Measurements from ENCODE around the gene METTL25.

METTL25 gene, protein sequence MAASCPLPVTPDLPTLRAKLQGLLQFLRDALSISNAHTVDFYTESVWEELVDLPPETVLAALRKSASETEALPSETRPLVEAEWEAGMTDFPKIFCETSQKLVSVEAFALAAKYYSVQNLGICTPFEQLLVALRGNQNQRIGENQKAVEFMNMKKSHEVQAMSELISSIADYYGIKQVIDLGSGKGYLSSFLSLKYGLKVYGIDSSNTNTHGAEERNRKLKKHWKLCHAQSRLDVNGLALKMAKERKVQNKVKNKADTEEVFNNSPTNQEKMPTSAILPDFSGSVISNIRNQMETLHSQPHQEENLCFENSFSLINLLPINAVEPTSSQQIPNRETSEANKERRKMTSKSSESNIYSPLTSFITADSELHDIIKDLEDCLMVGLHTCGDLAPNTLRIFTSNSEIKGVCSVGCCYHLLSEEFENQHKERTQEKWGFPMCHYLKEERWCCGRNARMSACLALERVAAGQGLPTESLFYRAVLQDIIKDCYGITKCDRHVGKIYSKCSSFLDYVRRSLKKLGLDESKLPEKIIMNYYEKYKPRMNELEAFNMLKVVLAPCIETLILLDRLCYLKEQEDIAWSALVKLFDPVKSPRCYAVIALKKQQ

DNA sequence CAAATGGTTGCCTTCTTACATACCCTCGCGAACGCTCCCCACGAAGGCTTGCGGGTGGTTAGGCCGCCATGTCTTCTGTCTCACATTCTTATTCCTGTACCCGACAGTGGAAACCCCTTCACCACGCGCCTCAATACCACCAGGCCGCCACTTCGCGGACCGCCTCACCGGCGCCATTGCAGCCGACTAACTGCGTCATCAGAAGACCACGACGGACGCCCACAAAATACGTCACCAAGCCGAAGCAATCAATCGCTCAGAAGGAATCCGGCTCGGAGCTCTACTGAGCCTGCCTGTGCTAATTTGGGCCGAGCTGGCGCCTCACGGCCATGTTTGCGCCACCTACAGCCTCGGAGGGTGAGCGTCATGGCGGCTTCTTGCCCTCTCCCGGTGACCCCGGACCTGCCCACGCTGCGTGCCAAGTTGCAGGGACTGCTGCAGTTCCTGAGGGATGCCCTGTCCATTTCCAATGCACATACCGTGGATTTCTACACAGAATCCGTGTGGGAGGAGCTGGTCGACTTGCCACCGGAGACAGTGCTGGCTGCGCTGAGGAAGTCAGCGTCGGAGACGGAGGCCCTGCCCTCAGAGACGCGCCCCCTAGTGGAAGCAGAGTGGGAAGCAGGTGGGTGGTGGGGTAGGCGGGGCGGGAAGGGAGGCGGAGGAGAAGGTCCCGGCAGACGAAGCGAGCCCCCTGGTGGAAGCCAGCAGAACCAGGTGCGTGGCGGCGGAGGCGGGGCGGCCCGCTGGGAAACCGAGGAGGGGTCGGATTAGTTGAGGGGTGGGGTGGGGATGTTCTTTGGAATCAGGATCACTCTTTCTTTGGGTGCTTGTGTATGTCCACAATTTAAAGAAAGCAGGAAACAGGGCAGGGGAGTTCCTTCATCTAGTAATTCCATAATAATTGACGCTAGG lies at the start of gene METTL25, which contains the start of gene CCDC59:
Gene METTL25 (plus strand): TSS at position 330 of the 915 bp plus-strand sequence. CDS start 37 bp downstream, at position 367.
Gene CCDC59 (minus strand): TSS at position 188 of the 915 bp plus-strand sequence. CDS start 11 bp downstream, at position 177.
- peak; percentile 60 for TF ChIP-seq ZFX (IDR thresholded peaks at IDR 0.05)
- TF ChIP-seq, protein P1, sequence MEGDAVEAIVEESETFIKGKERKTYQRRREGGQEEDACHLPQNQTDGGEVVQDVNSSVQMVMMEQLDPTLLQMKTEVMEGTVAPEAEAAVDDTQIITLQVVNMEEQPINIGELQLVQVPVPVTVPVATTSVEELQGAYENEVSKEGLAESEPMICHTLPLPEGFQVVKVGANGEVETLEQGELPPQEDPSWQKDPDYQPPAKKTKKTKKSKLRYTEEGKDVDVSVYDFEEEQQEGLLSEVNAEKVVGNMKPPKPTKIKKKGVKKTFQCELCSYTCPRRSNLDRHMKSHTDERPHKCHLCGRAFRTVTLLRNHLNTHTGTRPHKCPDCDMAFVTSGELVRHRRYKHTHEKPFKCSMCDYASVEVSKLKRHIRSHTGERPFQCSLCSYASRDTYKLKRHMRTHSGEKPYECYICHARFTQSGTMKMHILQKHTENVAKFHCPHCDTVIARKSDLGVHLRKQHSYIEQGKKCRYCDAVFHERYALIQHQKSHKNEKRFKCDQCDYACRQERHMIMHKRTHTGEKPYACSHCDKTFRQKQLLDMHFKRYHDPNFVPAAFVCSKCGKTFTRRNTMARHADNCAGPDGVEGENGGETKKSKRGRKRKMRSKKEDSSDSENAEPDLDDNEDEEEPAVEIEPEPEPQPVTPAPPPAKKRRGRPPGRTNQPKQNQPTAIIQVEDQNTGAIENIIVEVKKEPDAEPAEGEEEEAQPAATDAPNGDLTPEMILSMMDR (conservative IDR thresholded peaks at IDR 0.05): peak; percentile 100
- peak within 1 kb of the TSS; percentile 82 for H3K27ac ChIP-seq

DNA sequence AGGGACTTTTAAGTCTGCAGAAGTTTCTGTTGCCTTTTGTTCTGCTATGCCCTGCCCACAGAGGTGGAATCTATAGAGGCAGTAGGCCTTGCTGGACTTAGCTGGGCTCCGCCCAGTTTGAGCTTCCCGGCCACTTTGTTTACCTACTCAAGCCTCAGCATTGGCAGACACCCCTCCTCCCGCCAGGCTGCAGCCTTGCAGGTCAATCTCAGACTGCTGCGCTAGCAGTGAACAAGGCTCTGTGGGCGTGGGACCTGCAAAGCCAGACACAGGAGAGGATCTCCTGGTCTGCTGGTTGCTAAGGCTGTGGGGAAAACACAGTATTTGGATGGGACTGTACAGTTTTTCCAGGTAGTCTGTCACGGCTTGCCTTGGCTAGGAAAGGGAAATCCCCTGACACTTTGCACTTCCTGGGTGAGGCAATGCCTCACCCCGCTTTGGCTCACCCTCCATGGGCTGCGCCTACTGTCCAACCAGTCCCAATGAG lies 43.9 kb upstream of the METTL25 start:
- no peak for TF ChIP-seq ZFX (IDR thresholded peaks at IDR 0.05)
- 0 out of 2 replicates have a peak overlapping the region, but pooled peaks have one; percentile 3 for H3K27ac ChIP-seq

DNA sequence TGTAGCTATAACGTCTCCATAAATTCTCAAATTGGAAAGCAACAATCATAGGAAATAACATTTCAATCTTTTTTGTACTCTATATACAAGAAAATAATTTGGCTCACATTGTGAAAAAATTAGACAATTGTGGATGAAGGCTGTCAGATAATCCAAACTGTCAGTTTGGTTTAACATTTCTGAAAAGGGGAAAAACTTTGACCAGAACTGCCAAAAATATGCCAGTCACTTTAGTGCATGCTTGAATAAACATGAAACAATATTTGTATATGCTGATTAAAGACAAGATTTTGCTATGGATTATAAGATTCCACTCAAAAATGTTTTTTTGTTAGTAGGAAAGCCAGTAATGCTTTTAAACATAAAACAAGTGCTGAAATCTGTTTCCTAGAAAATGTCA lies 39.1 kb upstream of the METTL25 start:
- TF ChIP-seq, protein P1 (conservative IDR thresholded peaks at IDR 0.05): no peak
- no peak for TF ChIP-seq ZFX (IDR thresholded peaks at IDR 0.05)
- H3K27ac ChIP-seq: no peak overlapping the region

DNA sequence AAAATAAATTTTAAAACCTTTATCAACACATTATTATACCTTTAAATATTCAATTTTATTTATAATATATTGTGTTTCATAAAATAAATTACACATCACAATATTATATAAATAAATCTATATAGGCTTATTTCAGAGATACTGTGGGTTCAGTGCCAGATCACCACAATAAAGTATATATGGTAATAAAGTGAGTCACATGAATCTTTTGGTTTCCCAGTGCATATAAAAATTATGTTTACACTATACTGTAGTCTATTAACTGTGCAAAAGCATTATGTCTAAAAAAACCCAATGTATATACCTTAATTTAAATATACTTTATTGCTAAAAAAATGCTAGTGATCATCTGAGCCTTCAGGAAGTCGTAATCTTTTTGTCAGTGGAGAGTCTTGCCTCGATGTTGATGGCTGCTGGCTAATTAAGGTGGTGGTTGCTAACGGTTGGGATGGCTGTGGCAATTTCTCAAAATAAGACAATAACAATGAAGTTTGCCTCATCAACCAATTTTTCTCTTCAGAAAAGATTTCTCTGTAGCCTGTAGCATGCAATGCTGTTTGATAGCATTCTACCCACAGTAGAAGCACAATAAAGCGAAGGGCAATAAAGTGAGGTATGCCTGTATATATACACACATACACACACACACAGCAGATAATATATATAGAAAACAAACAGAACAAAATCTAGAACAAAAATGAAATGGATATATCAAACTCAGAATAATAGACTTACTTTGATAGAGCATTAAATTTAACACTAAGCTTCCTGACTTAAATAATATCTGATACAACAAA lies 32.6 kb upstream of the METTL25 start:
- TF ChIP-seq, protein P1 (conservative IDR thresholded peaks at IDR 0.05): no peak
- TF ChIP-seq ZFX (IDR thresholded peaks at IDR 0.05): no peak
- H3K27ac ChIP-seq: no peak overlapping the region

DNA sequence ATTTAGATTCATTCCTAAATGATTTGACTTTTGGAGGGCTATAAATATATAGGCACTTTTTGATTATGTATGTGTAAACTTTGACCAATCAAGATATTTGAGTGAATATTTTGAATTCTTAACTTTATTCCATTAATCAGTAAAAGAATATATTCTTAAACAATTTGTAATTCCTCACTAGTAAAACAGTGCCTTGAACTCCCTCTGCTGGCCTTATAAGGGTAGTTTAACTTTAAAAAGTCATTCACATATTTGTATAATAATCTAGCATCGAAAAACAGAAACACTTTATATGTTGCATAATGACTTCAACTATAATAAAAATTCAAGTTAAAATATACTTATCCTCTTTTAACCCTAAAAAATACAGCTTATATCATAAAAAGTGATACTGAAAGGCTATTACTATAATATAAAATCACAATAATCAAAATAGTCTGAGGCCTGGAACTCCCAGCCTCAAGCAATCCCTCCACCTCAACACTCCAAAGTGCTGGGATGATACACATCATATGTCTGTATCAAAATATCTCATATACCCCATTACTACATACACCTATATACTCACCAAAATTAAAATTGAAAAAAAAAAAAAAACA lies 31.3 kb upstream of the METTL25 start:
- TF ChIP-seq, protein P1 (conservative IDR thresholded peaks at IDR 0.05): peak; percentile 72
- TF ChIP-seq ZFX (IDR thresholded peaks at IDR 0.05): no peak
- H3K27ac ChIP-seq: no peak overlapping the region

DNA sequence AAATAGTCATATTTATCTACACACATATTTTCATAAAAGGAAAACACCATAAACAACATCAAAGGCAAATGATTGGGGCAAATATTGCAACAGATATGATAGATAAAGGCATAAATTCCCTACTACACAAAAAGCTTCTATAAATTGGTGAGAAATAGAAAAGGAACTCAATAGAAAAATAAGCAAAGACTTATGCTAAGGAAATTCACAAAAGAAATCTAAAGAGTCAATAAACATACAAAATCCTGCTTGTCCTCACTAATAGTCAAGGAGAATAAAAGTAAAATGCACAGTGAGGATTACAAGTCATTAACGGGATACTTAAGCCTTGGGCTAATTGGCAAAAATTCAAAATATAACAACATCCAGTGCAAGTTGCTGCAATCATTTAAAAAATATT lies 30.5 kb upstream of the METTL25 start:
- TF ChIP-seq ZFX (IDR thresholded peaks at IDR 0.05): no peak
- TF ChIP-seq, protein P1 (conservative IDR thresholded peaks at IDR 0.05): no peak

More for the DNA sequence above, 30.5 kb upstream of the METTL25 start:
- no peak overlapping the region for H3K27ac ChIP-seq

Data from C4-2B (cell line).